HG03066 (cell line): Measurements from ENCODE around the gene MAPT.

Experiments
- ATAC-seq: cut with Tn5 transposase; IDR thresholded peaks from one replicate; pipeline ENCODE4 v1.9.1; 2021; ENCODE audit warnings: low read depth; ENCODE audit not compliant: unreplicated experiment

Gene MAPT

GRCh38 chr17:45967378-45967777, 73.0 kb downstream of the MAPT start:
- no peak for ATAC-seq

DNA sequence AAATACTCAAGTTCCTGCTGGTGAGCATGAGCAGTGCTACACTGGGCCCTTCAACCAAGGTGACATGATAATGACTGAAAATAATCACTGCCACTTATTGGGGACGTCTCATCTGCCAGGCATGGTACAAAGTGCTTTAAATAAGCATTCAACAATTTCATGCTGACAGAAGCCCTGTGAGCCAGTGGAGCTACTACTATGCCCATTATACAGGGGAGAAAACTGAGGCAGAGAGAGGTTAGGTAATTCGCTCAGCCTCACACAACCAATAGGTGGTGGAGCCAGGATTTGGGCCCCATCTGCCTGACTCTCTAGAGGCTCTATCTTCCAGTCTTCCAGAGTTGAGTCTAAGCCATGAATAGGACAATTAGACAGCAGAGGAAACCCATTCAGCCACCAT, 74.4 kb downstream of the MAPT start:
- no peak for ATAC-seq

- ATAC-seq, result no peak
Measured at GRCh38 chr17:45969726-45970125, 75.4 kb downstream of the MAPT start.

- ATAC-seq, result no peak
Measured at GRCh38 chr17:45970659-45971058, 76.3 kb downstream of the MAPT start.

- ATAC-seq, result no peak
Measured at GRCh38 chr17:45971698-45972141, 77.4 kb downstream of the MAPT start.

DNA sequence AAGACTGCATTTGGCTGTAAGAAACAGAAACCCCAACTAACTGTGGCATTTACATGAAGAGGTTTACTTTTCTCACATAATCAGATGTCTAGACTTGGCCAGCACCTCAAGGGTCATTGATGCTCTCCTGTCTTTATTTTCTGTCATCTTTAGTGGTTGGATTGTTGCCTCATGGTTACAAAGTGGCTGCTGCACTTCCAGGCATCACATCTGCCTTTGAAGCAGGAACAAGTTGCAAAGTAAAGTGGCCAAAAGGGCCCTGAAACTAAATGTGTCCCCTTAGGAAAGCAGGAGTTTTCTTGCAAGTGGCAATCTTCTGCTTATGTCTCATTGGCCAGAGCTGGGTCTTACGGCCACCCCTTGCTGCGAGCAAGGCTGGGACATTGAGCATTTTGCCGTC, 78.2 kb downstream of the MAPT start:
- ATAC-seq, result no peak

GRCh38 chr17:45973099-45973780, 78.9 kb downstream of the MAPT start:
- ATAC-seq, result no peak

- ATAC-seq, result no peak
Measured at GRCh38 chr17:45973946-45974859, 79.8 kb downstream of the MAPT start.

- no peak for ATAC-seq
Measured at GRCh38 chr17:45974916-45975630, 80.7 kb downstream of the MAPT start.

GRCh38 chr17:45975640-45976295, 81.4 kb downstream of the MAPT start:
- ATAC-seq, result no peak

DNA sequence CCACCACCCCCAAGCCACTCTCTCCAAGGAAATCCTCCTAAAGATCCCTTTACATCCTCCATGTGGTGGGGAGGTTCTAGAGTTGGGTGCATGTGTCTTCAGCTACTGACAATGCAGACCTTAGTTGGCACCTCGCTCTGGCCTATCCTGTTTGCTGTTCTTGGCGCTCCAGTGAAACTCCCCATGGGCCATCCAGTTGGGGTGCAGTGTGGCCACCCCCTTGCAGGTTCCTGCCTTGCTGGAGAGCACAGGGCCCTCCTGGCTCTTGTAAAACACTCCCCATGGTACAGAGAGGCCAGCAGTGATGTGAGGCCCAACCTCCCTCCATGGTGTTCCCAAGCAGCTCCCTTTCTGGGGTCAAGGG, 82.0 kb downstream of the MAPT start:
- no peak for ATAC-seq

- no peak for ATAC-seq
Measured at GRCh38 chr17:45976755-45977505, 82.6 kb downstream of the MAPT start.

GRCh38 chr17:45977506-45977824, 83.1 kb downstream of the MAPT start:
- ATAC-seq, result no peak

DNA sequence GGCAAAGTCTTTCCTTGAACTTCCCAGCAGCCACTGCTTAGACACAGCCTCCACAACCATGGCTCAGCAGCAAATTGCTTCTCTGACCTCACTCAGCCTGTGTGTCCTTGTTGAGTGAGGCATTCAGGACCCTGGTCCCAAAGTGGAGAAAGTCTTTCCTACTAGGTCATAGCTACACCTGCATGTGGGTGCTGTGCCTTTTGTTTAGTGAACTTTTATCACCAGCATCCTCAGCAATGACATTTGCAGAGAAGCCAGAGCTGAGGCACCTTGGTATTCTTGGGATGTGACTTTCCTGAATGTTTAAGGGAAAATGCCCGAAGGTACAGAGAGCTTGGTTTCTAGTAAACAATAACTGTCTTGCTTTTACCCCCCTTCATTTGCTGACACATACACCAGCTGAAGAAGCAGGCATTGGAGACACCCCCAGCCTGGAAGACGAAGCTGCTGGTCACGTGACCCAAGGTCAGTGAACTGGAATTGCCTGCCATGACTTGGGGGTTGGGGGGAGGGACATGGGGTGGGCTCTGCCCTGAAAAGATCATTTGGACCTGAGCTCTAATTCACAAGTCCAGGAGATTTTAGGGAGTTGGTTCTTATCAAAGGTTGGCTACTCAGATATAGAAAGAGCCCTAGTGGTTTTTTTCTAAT, 83.7 kb downstream of the MAPT start:
- ATAC-seq, result no peak

- ATAC-seq, result no peak
Measured at GRCh38 chr17:45979137-45979536, 84.8 kb downstream of the MAPT start.

DNA sequence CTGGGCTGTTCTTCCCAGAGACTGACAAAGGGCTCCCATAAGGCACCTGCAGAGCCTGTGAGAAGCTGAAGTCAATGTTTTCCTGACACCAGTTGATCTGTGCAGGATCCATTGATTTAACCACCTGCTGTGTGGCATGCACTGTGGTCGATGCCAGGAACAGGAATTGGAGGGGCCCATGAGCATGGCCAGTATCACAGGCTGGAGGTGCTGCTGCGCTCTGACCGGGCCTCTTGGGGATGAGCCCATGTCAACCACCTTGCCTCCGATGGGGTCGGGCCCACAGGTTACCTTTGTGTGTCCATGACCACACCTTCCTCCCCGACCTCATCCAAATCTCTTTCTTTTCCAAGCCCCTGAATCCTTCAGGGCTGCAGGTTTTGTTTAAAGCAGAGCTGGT, 86.5 kb downstream of the MAPT start:
- no peak for ATAC-seq

GRCh38 chr17:45981306-45981705, 87.0 kb downstream of the MAPT start:
- no peak for ATAC-seq

- no peak for ATAC-seq
Measured at GRCh38 chr17:45982791-45983613, 88.6 kb downstream of the MAPT start.
